HepG2 (cell line): ENCODE measurements around the gene SFTA2. TPM values are rescaled to one million over a fixed set of nuclear protein-coding genes. Genes with fewer than 3 reads are reported as not detected.

Experiments used
- HES4 ChIP-seq: sonication (generic); formaldehyde crosslinking; IDR thresholded peaks from 2 replicates; pipeline ENCODE4 v1.9.0; 2021; ENCODE audit warnings: mild to moderate bottlenecking, missing genetic modification reagents, borderline replicate concordance
- HMGXB4 ChIP-seq, 2 experiments: sonication (generic) in 1 of 2; formaldehyde crosslinking in 1 of 2; IDR thresholded peaks; 2 replicates each; pipeline versions ENCODE4 v1.4.0 to v1.6.1; 2018 to 2020; ENCODE audit warnings: missing genetic modification reagents in 2 of 2, borderline replicate concordance in 1 of 2, low read depth in 1 of 2, mild to moderate bottlenecking in 1 of 2, missing biosample characterization in 1 of 2
- MAF1 ChIP-seq: sonication (generic); formaldehyde crosslinking; IDR thresholded peaks from 2 replicates; pipeline ENCODE4 v1.5.0; 2020; ENCODE audit warnings: missing genetic modification reagents, borderline replicate concordance
- NFATC3 ChIP-seq: sonication (generic); formaldehyde crosslinking; IDR thresholded peaks from 2 replicates; pipeline ENCODE4 v1.5.1; 2020; ENCODE audit warnings: mild to moderate bottlenecking, missing genetic modification reagents
- REXO4 ChIP-seq: sonication (generic); formaldehyde crosslinking; IDR thresholded peaks from 2 replicates; pipeline ENCODE4 v1.8.0; 2022; ENCODE audit warnings: missing genetic modification reagents, mild to moderate bottlenecking, borderline replicate concordance
- SMYD3 ChIP-seq: sonication (generic); formaldehyde crosslinking; IDR thresholded peaks from 2 replicates; pipeline ENCODE4 v1.8.1; 2023; ENCODE audit warnings: mild to moderate bottlenecking, missing genetic modification reagents
- YEATS2 ChIP-seq: sonication (generic); formaldehyde crosslinking; IDR thresholded peaks from 2 replicates; pipeline ENCODE4 v1.4.0; 2020; ENCODE audit warnings: missing genetic modification reagents, borderline replicate concordance
- ZFAT ChIP-seq: sonication (generic); formaldehyde crosslinking; conservative IDR thresholded peaks from 2 replicates; pipeline ENCODE4 v1.8.1; 2023; ENCODE audit warnings: missing genetic modification reagents, inconsistent platforms
- ZFY ChIP-seq: sonication (generic); formaldehyde crosslinking; IDR thresholded peaks from 2 replicates; pipeline ENCODE4 v1.4.0; 2020; ENCODE audit warnings: missing genetic modification reagents
- ZNF737 ChIP-seq: sonication (generic); formaldehyde crosslinking; IDR thresholded peaks from 2 replicates; pipeline ENCODE4 v1.5.0; 2020; ENCODE audit warnings: missing genetic modification reagents, mild to moderate bottlenecking, borderline replicate concordance
- ZNF777 ChIP-seq: sonication (generic); formaldehyde crosslinking; IDR thresholded peaks from 2 replicates; pipeline ENCODE4 v1.4.0; 2020; ENCODE audit warnings: missing genetic modification reagents
- ZNF891 ChIP-seq: sonication (generic); formaldehyde crosslinking; IDR thresholded peaks from 2 replicates; pipeline ENCODE4 v1.5.0; 2020; ENCODE audit warnings: mild to moderate bottlenecking, missing genetic modification reagents
- polyA plus RNA-seq, 8 experiments: library from polyadenylated mRNA; depleted of rRNA in 3 of 8; stranded (reverse) in 7 of 8; unstranded in 1 of 8; fragments of >200 nt; fragmentation: Illumina TruSeq in 4 of 8; extraction: Trizol in 4 of 8; gene quantifications; 2 replicates each; pipeline versions ENCODE4 v1.2.1 to v1.2.3, GENCODE V29; 2011 to 2016; ENCODE audit warnings: low read depth in 4 of 8, missing spikeins in 1 of 8, mixed read lengths in 1 of 8; ENCODE audit not compliant: insufficient read depth in 1 of 8
- total RNA-seq, 5 experiments: library from RNA; depleted of rRNA; stranded (reverse); fragments of >200 nt; fragmentation: Illumina TruSeq; extraction: Trizol; gene quantifications; 2 replicates each; pipeline ENCODE4 v1.2.3, GENCODE V29; 2016; ENCODE audit warnings: low read depth in 1 of 5
- TF ChIP-seq, protein P1 (sequence below): sonication (generic); formaldehyde crosslinking; IDR thresholded peaks from 2 replicates; pipeline ENCODE4 v1.4.0; 2020; ENCODE audit warnings: mild to moderate bottlenecking, missing genetic modification reagents
- TF ChIP-seq, protein P2 (sequence below): sonication (generic); formaldehyde crosslinking; IDR thresholded peaks from 2 replicates; pipeline ENCODE4 v1.4.0; 2020; ENCODE audit warnings: mild to moderate bottlenecking, missing genetic modification reagents

Gene SFTA2
- total and polyA plus RNA-seq, 2 of the 13 experiments (the other 11 are each of a cell fraction or from before 2014, with no cell fraction given) = not detected

DNA sequence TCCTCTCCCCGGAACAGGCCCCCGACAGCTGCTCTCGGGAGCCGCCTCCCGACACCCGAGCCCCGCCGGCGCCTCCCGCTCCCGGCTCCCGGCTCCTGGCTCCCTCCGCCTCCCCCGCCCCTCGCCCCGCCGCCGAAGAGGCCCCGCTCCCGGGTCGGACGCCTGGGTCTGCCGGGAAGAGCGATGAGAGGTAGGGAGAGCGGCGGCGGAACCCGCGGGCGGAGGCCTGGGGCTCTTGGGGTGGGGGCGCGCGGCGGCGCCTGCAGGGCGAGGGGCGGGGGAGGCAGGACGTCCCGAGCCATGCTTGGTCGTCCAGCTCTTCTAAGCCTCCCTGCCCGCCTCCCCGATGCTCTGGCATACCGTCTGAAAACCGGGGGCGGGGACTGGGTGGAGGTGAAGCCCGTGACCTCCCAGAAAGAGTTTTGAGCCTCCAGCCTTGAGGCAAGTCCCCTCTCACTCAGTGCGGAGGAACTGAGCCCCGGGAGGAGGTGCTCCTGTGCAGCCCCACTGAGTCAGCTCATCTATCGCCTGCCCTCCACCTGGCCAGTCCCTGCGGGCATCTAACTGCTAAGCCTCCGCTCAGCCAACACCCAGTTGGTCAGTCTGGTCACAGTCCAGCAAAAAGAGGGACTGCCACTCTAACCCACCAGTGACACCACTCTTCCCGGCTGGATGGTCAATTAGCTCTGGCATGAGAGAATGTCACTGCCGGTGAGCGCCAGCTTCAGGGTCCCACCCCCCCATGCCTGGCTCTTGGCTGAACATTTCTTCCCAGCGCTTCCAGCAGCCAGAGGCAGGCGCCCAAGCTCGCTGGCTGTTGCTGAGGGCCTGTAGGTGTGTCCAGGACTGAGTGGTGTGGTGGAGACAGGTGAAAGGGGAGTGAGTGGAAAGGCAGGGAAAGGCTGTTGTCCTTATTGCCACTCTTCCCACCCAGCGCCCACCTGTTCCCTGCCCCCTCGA, 47.2 kb downstream of the SFTA2 start (continued):
- TF ChIP-seq MAF1 (no peak), HMGXB4 (CRISPR knock-in tag; IDR thresholded peaks at IDR 0.05; ENCODE audit: borderline replicate concordance in 1 of 2, low read depth in 1 of 2) (0 out of 4 replicates have a peak, but pooled peaks of 1 of the 2 experiments have one; percentile 1), ZNF891 (CRISPR knock-in tag) (peak; percentile 57; the same call in 1 of the 2 replicates), NFATC3 (no peak), ZNF777 (CRISPR knock-in tag) (peak; percentile 59), ZFAT (CRISPR knock-in tag) (no peak), SMYD3 (CRISPR knock-in tag) (no peak), YEATS2 (CRISPR knock-in tag) (peak; percentile 10; the same call in 1 of the 2 replicates), ZNF737 (0 out of 2 replicates have a peak, but pooled peaks have one; percentile 28), ZFY (CRISPR knock-in tag) (peak; percentile 4; the same call in 1 of the 2 replicates), HES4 (CRISPR knock-in tag) (0 out of 2 replicates have a peak, but pooled peaks have one; percentile 10), REXO4 (CRISPR knock-in tag) (no peak)
- TF ChIP-seq, protein P1, sequence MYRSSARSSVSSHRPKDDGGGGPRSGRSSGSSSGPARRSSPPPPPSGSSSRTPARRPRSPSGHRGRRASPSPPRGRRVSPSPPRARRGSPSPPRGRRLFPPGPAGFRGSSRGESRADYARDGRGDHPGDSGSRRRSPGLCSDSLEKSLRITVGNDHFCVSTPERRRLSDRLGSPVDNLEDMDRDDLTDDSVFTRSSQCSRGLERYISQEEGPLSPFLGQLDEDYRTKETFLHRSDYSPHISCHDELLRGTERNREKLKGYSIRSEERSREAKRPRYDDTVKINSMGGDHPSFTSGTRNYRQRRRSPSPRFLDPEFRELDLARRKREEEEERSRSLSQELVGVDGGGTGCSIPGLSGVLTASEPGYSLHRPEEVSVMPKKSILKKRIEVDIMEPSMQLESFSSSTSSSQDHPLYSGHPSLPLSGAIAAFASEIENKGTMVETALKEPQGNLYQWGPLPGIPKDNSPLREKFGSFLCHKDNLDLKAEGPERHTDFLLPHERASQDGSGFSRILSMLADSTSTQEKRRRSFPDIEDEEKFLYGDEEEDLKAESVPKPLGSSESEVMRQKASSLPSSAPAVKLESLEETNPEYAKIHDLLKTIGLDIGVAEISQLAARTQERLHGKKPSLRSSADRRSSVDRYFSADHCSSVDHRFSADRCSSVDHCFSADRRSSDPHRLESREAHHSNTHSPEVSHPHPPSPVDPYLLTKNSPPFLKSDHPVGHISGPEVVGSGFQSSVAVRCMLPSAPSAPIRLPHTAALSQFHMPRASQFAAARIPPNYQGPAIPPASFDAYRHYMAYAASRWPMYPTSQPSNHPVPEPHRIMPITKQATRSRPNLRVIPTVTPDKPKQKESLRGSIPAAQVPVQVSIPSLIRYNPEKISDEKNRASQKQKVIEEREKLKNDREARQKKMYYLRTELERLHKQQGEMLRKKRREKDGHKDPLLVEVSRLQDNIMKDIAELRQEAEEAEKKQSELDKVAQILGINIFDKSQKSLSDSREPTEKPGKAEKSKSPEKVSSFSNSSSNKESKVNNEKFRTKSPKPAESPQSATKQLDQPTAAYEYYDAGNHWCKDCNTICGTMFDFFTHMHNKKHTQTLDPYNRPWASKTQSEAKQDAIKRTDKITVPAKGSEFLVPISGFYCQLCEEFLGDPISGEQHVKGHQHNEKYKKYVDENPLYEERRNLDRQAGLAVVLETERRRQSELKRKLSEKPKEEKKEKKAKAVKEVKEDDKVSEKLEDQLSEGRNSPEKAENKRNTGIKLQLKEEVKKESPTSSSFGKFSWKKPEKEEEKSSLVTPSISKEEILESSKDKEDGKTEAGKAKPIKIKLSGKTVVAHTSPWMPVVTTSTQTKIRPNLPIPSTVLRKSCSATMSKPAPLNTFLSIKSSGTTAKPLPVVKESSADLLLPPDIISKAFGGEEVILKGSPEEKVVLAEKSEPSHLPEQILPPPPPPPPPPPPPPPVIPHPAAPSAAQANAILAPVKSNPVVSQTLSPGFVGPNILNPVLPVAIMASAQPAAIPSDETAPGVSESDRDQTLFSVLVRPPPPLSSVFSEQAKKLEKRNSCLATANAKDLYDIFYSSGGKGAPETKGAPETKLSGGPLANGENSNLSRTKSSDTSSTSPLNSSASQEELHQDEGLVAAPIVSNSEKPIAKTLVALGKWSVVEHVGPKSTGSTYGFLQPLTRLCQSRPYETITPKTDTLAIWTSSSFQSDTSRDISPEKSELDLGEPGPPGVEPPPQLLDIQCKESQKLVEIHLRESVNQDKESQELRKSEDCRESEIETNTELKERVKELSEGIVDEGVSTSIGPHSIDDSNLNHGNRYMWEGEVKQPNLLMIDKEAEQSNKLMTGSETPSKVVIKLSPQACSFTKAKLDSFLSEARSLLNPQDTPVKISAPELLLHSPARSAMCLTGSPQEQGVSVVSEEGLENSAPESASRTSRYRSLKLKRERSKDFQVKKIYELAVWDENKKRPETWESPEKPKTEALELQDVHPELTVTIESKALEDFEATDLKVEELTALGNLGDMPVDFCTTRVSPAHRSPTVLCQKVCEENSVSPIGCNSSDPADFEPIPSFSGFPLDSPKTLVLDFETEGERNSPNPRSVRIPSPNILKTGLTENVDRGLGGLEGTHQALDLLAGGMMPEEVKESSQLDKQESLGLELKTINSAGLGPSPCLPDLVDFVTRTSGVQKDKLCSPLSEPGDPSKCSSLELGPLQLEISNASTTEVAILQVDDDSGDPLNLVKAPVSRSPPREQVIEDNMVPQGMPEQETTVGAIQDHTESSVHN (CRISPR knock-in tag) = peak; percentile 17; the same call in 1 of the 2 replicates
- TF ChIP-seq, protein P2, sequence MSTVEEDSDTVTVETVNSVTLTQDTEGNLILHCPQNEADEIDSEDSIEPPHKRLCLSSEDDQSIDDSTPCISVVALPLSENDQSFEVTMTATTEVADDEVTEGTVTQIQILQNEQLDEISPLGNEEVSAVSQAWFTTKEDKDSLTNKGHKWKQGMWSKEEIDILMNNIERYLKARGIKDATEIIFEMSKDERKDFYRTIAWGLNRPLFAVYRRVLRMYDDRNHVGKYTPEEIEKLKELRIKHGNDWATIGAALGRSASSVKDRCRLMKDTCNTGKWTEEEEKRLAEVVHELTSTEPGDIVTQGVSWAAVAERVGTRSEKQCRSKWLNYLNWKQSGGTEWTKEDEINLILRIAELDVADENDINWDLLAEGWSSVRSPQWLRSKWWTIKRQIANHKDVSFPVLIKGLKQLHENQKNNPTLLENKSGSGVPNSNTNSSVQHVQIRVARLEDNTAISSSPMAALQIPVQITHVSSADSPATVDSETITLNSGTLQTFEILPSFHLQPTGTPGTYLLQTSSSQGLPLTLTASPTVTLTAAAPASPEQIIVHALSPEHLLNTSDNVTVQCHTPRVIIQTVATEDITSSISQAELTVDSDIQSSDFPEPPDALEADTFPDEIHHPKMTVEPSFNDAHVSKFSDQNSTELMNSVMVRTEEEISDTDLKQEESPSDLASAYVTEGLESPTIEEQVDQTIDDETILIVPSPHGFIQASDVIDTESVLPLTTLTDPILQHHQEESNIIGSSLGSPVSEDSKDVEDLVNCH (CRISPR knock-in tag) = 0 out of 2 replicates have a peak, but pooled peaks have one; percentile 75
